GM12878 (cell line): ENCODE results near the gene NELFB. TPM values are rescaled to one million over a fixed set of nuclear protein-coding genes. Genes with fewer than 3 reads are reported as not detected.

Experiments
- EZH2 ChIP-seq: IDR thresholded peaks from 2 replicates; pipeline ENCODE4 v1.6.1; 2012; ENCODE audit warnings: low read depth, mild to moderate bottlenecking, control low read depth, inconsistent platforms, low read length, borderline replicate concordance; ENCODE audit not compliant: control insufficient read depth
- HDAC6 ChIP-seq: fragments of 200-600 bp; sonication (generic); IDR thresholded peaks from one replicate; pipeline ENCODE4 v1.8.0; 2017; ENCODE audit warnings: antibody characterized with exemption; ENCODE audit not compliant: unreplicated experiment
- KDM1A ChIP-seq: fragments of 200-600 bp; sonication (generic); IDR thresholded peaks from 2 replicates; pipeline ENCODE4 v1.6.1; 2016; ENCODE audit warnings: borderline replicate concordance
- MXI1 ChIP-seq: fragments of 150-350 bp; IDR thresholded peaks from 2 replicates; pipeline ENCODE4 v1.6.1; 2011; ENCODE audit warnings: low read depth, mild to moderate bottlenecking, inconsistent platforms, low read length, improper control_type of control experiment
- MYC ChIP-seq: IDR thresholded peaks from 2 replicates; pipeline ENCODE4 v1.6.1; 2011; ENCODE audit warnings: mild to moderate bottlenecking, low read length, moderate library complexity, inconsistent platforms; ENCODE audit not compliant: insufficient read depth, insufficient replicate concordance, insufficient read length, severe bottlenecking
- RCOR1 ChIP-seq: conservative IDR thresholded peaks from 2 replicates; pipeline ENCODE4 v1.6.1; 2012; ENCODE audit warnings: low read depth, low read length, improper control_type of control experiment
- ZNF207 ChIP-seq: fragments of 450-650 bp; IDR thresholded peaks from 2 replicates; pipeline ENCODE4 v1.6.1; 2014; ENCODE audit warnings: antibody characterized with exemption, mild to moderate bottlenecking, borderline replicate concordance
- polyA plus RNA-seq, 11 experiments: library from polyadenylated mRNA; depleted of rRNA in 4 of 11; unstranded in 6 of 11; stranded (reverse) in 5 of 11; fragments of >200 nt; fragmentation: Nextera tagmentation in 4 of 11; fragmentation: Illumina TruSeq in 1 of 11; extraction: Ambion mirVana in 4 of 11; extraction: Trizol in 1 of 11; gene quantifications; 1 replicate in 1 of 11; 2 replicates in 10 of 11; pipeline versions ENCODE4 v1.2.1 to v1.2.3, GENCODE V29; 2011 to 2016; ENCODE audit warnings: inconsistent platforms in 2 of 11, missing spikeins in 2 of 11, low read depth in 1 of 11
- total RNA-seq, 4 experiments: library from RNA; depleted of rRNA in 3 of 4; stranded (reverse); fragments of >200 nt in 3 of 4; fragmentation: Illumina TruSeq in 1 of 4; extraction: Trizol in 1 of 4; gene quantifications; 2 replicates each; pipeline versions ENCODE4 v1.2.1 to v1.2.3, GENCODE V29; 2013 to 2021
- TF ChIP-seq, protein P1 (sequence below): fragments of 450-650 bp; IDR thresholded peaks from 2 replicates; pipeline ENCODE4 v1.6.1; 2017; ENCODE audit warnings: mild to moderate bottlenecking
- TF ChIP-seq, protein P2 (sequence below): IDR thresholded peaks from 2 replicates; pipeline ENCODE4 v1.6.1; 2011; ENCODE audit warnings: low read depth, low read length, improper control_type of control experiment, borderline replicate concordance
- TF ChIP-seq, protein P3 (sequence below): IDR thresholded peaks from 2 replicates; pipeline ENCODE4 v1.6.1; 2011; ENCODE audit warnings: low read depth, mild to moderate bottlenecking, low read length, moderate library complexity, borderline replicate concordance; ENCODE audit errors: extremely low read depth

Gene NELFB
- total and polyA plus RNA-seq, 10 of the 15 experiments (the other 5 are each of a cell fraction or from before 2014, with no cell fraction given): 0.19 to 63.4 (median 30.9) TPM

DNA sequence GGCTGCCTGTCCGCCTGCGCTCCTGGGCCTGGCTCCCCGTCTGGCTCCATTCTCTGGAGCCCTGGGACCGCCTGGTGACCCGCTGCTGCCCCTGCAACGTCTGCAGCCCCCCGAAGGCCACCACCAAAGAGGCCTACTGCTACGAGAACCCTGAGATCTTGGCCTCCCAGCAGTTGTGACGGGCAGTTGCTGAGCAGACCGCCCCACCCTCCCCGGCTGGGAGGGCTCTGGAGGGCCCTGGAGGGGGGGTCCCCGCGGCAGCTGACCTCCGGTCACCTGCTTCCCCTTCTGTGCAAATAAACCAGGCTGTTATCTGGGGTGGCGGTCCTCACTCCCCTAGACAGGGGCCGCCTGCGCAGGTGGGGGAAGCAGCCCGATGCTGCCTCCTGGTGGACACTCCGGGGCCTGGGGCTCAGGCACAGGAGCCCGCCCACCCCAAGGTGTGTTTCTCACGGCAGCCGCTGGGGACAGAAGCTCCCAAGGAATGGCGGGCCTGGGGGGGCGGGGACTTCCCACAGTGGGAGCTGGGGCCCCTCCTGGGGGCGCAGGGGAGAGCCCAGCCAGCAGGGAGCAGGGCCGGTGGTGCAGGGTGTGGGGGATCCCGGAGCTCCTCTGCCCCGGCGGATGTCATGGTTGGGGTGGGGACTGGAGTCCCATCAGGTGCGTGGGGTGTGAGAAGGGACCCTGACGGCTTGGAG lies 18.7 kb upstream of the NELFB start (continued):
- TF ChIP-seq, protein P1, sequence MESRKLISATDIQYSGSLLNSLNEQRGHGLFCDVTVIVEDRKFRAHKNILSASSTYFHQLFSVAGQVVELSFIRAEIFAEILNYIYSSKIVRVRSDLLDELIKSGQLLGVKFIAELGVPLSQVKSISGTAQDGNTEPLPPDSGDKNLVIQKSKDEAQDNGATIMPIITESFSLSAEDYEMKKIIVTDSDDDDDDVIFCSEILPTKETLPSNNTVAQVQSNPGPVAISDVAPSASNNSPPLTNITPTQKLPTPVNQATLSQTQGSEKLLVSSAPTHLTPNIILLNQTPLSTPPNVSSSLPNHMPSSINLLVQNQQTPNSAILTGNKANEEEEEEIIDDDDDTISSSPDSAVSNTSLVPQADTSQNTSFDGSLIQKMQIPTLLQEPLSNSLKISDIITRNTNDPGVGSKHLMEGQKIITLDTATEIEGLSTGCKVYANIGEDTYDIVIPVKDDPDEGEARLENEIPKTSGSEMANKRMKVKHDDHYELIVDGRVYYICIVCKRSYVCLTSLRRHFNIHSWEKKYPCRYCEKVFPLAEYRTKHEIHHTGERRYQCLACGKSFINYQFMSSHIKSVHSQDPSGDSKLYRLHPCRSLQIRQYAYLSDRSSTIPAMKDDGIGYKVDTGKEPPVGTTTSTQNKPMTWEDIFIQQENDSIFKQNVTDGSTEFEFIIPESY: peak; percentile 68
- TF ChIP-seq, protein P2, sequence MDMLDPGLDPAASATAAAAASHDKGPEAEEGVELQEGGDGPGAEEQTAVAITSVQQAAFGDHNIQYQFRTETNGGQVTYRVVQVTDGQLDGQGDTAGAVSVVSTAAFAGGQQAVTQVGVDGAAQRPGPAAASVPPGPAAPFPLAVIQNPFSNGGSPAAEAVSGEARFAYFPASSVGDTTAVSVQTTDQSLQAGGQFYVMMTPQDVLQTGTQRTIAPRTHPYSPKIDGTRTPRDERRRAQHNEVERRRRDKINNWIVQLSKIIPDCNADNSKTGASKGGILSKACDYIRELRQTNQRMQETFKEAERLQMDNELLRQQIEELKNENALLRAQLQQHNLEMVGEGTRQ: no peak; the same call in 1 of the 2 replicates
- TF ChIP-seq ZNF207 (peak; percentile 55; the same call in 1 of the 2 replicates), HDAC6 (no peak), RCOR1 (no peak), EZH2 (no peak), MYC (no peak), KDM1A (no peak), MXI1 (peak; percentile 62; the same call in 1 of the 2 replicates)
- TF ChIP-seq, protein P3, sequence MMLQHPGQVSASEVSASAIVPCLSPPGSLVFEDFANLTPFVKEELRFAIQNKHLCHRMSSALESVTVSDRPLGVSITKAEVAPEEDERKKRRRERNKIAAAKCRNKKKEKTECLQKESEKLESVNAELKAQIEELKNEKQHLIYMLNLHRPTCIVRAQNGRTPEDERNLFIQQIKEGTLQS: no peak
